Measurements from ENCODE around the gene BIRC7. TPM values are rescaled to one million over a fixed set of nuclear protein-coding genes. Genes with fewer than 3 reads are reported as not detected.

BIRC7 gene
- total RNA-seq, 2 experiments from 2014 or later = not detected

GRCh38 chr20:63194797-63195173 is 40.9 kb upstream of the BIRC7 start:
- Mint-ChIP-seq H3K36me3 (ENCODE audit: low read depth) (peaks cover 29% of the 10 kb centered on the region), H3K4me1 (peaks cover 9% of the 10 kb centered on the region), H3K9me3 (no peaks in the 10 kb centered on the region), H3K27me3 (no peaks in the 10 kb centered on the region), H3K4me3 (no peak overlapping the region), H3K27ac (no peak overlapping the region)
- POLR2A ChIA-PET = no interaction called here
- CTCF ChIA-PET = interaction anchor here (1.0 kb wide), 1 partner anchor 28 kb away, joined by 4 read pairs; no protein-coding TSS in a partner anchor
- no peak for DNase-seq

- Mint-ChIP-seq H3K27me3 (no peaks in the 10 kb centered on the region), H3K36me3 (ENCODE audit: low read depth) (peaks cover 39% of the 10 kb centered on the region), H3K9me3 (no peaks in the 10 kb centered on the region), H3K27ac (no peak overlapping the region), H3K4me3 (no peak overlapping the region), H3K4me1 (peaks cover 11% of the 10 kb centered on the region)
- POLR2A ChIA-PET = interaction anchor here (1.5 kb wide), 1 partner anchor 19 kb away, joined by 4 read pairs; the partner anchor contains the start of gene YTHDF1
- no peak for DNase-seq
- CTCF ChIA-PET = no interaction called here
Measured at GRCh38 chr20:63196768-63197470, 38.8 kb upstream of the BIRC7 start.

DNA sequence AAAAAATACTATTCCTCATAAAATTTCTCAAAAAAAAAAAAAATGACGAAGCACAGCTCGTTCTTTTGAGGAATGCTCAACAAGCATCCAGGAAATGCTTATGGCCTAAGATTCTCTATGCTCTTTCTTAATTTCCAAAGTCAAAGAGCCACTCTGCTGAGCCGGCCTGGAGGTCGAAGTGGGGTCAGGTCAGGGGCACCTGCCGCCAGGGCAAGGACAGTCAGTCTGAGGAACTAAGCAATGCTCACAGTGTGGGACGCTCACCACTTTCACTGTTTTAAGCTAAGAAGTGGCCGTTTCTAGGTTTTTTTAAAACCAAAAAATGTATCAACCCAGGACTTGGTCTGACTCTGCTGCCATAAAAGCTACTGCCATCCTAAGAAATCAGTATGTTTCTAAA is 37.1 kb upstream of the BIRC7 start:
- POLR2A ChIA-PET = no interaction called here

DNA sequence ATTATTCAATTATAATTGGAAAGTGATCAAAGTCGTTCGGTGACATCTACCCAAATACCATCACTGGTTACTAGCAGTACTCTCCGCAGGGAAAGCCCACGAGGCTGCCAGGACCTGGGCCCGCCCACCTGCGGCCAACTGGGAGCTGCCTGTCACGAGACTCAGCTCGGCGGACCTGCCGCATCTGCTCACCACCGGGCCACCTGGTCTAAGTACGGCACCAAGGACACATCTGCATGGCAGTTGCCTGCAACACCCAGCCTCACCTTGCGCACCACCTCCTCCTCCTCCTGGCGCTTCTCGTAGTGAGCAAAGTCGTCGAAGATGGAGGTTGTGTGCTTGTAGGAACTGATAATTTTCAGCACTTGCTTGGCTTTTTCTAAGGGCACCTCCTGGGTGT is 33.7 kb upstream of the BIRC7 start:
- Mint-ChIP-seq H3K36me3 (ENCODE audit: low read depth) (peaks cover 48% of the 10 kb centered on the region), H3K27ac (no peak overlapping the region), H3K27me3 (no peaks in the 10 kb centered on the region), H3K9me3 (no peaks in the 10 kb centered on the region), H3K4me3 (no peak overlapping the region), H3K4me1 (peaks cover 7% of the 10 kb centered on the region)
- DNase-seq = no peak
- POLR2A ChIA-PET = no interaction called here
- CTCF ChIA-PET = no interaction called here

More for the DNA sequence above, 37.1 kb upstream of the BIRC7 start:
- Mint-ChIP-seq H3K27ac (no peak overlapping the region), H3K36me3 (ENCODE audit: low read depth) (peaks cover 50% of the 10 kb centered on the region), H3K27me3 (no peaks in the 10 kb centered on the region), H3K9me3 (no peaks in the 10 kb centered on the region), H3K4me1 (peaks cover 11% of the 10 kb centered on the region), H3K4me3 (no peak overlapping the region)
- CTCF ChIA-PET = interaction anchor here (2.8 kb wide), 1 partner anchor 24 kb away, joined by 13 read pairs; no protein-coding TSS in a partner anchor
- DNase-seq = no peak

DNA sequence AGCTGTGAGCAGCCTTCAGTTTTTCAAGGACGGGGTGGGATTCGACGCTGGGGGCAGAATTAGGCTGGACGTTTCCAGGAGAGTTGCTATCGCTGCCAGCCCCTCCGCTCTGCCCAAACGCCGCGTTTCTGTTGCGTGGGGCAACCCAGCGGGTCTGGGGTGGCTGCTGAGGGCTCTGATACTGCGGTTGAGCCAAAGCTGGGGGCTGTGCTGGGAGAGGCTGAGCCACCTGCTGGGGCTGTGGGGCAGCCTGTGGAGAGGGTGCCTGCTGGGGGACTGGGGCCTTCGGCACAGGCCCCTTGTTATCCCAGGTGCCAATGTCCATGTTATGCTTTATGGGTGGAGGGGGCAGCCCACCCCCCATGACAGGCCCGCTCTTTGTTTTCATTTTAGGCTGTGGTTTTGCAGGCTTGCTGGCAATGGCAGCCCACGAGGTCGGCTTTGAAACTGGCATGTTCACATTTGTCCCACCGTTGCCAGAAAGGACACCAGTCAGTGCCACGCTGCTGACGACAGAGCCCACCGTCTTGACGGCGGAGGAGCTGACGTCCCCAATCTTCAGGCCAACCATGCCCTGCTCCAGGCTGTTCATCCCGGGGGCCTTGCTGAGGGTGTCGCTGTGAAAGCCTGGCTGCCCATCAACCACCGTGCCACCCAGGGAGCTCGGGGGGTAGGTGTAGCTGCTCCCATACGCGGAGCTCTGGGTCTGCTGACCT is 32.7 kb upstream of the BIRC7 start:
- CTCF ChIA-PET = interaction anchor here (1.6 kb wide), 1 partner anchor 20 kb away, joined by 6 read pairs; no protein-coding TSS in a partner anchor
- Mint-ChIP-seq H3K27ac (no peak overlapping the region), H3K4me1 (peaks cover 5% of the 10 kb centered on the region), H3K27me3 (no peaks in the 10 kb centered on the region), H3K36me3 (ENCODE audit: low read depth) (peaks cover 50% of the 10 kb centered on the region), H3K4me3 (no peak overlapping the region), H3K9me3 (no peaks in the 10 kb centered on the region)
- DNase-seq = no peak
- POLR2A ChIA-PET = no interaction called here

GRCh38 chr20:63204362-63204761 is 31.3 kb upstream of the BIRC7 start:
- Mint-ChIP-seq H3K27ac (no peak overlapping the region), H3K4me3 (no peak overlapping the region), H3K27me3 (no peaks in the 10 kb centered on the region), H3K4me1 (peaks cover 8% of the 10 kb centered on the region), H3K36me3 (ENCODE audit: low read depth) (peaks cover 55% of the 10 kb centered on the region), H3K9me3 (no peaks in the 10 kb centered on the region)
- DNase-seq = no peak
- POLR2A ChIA-PET = no interaction called here
- CTCF ChIA-PET = interaction anchor here (0.6 to 1.6 kb wide), 2 partner anchors 19 to 303 kb away, joined by 3 to 6 read pairs; no protein-coding TSS in a partner anchor

GRCh38 chr20:63205896-63206295 is 29.8 kb upstream of the BIRC7 start:
- ChIA-PET CTCF (interaction anchor here (1.8 to 2.8 kb wide), 2 partner anchors 8 to 18 kb away, joined by 3 to 9 read pairs; no protein-coding TSS in a partner anchor), POLR2A (interaction anchor here (0.6 to 1.0 kb wide), 2 partner anchors 9 to 772 kb away, joined by 4 read pairs; no protein-coding TSS in a partner anchor)
- H3K27me3 Mint-ChIP-seq = no peaks in the 10 kb centered on the region
- H3K4me3 Mint-ChIP-seq = no peak overlapping the region
- H3K4me1 Mint-ChIP-seq = peaks cover 14% of the 10 kb centered on the region
- no peaks in the 10 kb centered on the region for H3K9me3 Mint-ChIP-seq
- no peak overlapping the region for H3K27ac Mint-ChIP-seq
- H3K36me3 Mint-ChIP-seq (ENCODE audit: low read depth) = peaks cover 65% of the 10 kb centered on the region
- DNase-seq = no peak

- Mint-ChIP-seq H3K9me3 (no peaks in the 10 kb centered on the region), H3K4me1 (peaks cover 14% of the 10 kb centered on the region), H3K36me3 (ENCODE audit: low read depth) (peaks cover 58% of the 10 kb centered on the region), H3K27me3 (no peaks in the 10 kb centered on the region), H3K4me3 (no peak overlapping the region), H3K27ac (no peak overlapping the region)
- POLR2A ChIA-PET = no interaction called here
- CTCF ChIA-PET = interaction anchor here (1.8 to 2.8 kb wide), 2 partner anchors 7 to 17 kb away, joined by 3 to 9 read pairs; no protein-coding TSS in a partner anchor
- no peak for DNase-seq
Measured at GRCh38 chr20:63206878-63207277, 28.8 kb upstream of the BIRC7 start.

- H3K36me3 Mint-ChIP-seq (ENCODE audit: low read depth) = peaks cover 62% of the 10 kb centered on the region
- peaks cover 26% of the 10 kb centered on the region for H3K4me1 Mint-ChIP-seq
- H3K4me3 Mint-ChIP-seq = no peak overlapping the region
- CTCF ChIA-PET = interaction anchor here (2.8 kb wide), 1 partner anchor 15 kb away, joined by 9 read pairs; no protein-coding TSS in a partner anchor
- no peaks in the 10 kb centered on the region for H3K9me3 Mint-ChIP-seq
- H3K27me3 Mint-ChIP-seq = no peaks in the 10 kb centered on the region
- DNase-seq = no peak
- POLR2A ChIA-PET = no interaction called here
- no peak overlapping the region for H3K27ac Mint-ChIP-seq
Measured at GRCh38 chr20:63208346-63208909, 27.3 kb upstream of the BIRC7 start.

DNA sequence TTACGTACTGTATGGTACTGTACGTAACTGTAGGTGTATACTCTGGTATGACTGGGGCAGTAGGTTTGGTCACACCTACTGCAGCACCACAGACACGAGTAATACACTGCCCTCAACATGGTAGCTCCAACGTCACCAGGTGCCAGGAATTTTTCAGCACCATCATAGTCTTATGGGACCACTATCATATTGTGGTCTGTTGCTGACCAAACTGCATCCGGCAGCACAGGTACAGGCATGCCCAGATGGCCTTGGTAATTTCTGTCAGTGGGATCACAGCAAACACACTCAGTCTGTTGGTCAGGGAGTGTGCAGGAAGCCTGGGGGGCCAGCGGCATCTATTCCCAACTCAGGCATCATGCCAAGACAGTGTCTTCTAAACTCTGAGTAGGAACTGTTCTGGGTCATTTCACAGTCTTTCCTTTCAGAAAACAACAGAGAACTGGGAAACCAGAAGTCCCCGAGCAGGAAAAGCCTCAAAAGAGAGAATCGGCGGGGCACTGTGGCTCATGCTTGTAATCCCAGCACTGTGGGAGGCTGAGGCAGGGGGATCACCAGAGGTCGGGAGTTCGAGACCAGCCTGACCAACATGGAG is 25.6 kb upstream of the BIRC7 start:
- H3K27me3 Mint-ChIP-seq = no peaks in the 10 kb centered on the region
- no peaks in the 10 kb centered on the region for H3K9me3 Mint-ChIP-seq
- POLR2A ChIA-PET = no interaction called here
- H3K4me1 Mint-ChIP-seq = peaks cover 43% of the 10 kb centered on the region
- H3K27ac Mint-ChIP-seq = no peak overlapping the region
- H3K4me3 Mint-ChIP-seq = no peak overlapping the region
- H3K36me3 Mint-ChIP-seq (ENCODE audit: low read depth) = peaks cover 70% of the 10 kb centered on the region
- CTCF ChIA-PET = interaction anchor here (1.4 kb wide), 1 partner anchor 13 kb away, joined by 9 read pairs; no protein-coding TSS in a partner anchor
- no peak for DNase-seq

DNA sequence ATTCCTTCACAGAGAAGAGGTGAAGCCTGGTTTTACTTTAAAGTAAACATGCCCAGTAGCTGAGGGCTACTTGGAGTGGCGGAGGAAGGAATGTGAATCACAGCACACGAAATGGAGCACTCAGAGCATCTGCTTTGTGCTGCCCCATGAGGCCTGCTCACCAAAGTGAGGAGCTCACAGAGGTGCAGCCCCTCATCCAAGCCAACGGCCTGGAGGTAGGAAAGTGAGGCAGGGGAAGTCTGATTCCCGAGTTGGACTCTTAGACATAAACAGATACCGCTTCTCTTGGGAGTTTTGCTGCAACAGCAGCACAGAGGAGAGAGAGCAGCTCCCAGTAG is 23.3 kb upstream of the BIRC7 start:
- Mint-ChIP-seq H3K36me3 (ENCODE audit: low read depth) (peaks cover 59% of the 10 kb centered on the region), H3K27me3 (no peaks in the 10 kb centered on the region), H3K27ac (no peak overlapping the region), H3K4me3 (no peak overlapping the region), H3K4me1 (peaks cover 53% of the 10 kb centered on the region), H3K9me3 (no peaks in the 10 kb centered on the region)
- POLR2A ChIA-PET = no interaction called here
- no peak for DNase-seq
- CTCF ChIA-PET = interaction anchor here (0.6 to 4.1 kb wide), 2 partner anchors 12 to 284 kb away, joined by 3 to 25 read pairs; no protein-coding TSS in a partner anchor

DNA sequence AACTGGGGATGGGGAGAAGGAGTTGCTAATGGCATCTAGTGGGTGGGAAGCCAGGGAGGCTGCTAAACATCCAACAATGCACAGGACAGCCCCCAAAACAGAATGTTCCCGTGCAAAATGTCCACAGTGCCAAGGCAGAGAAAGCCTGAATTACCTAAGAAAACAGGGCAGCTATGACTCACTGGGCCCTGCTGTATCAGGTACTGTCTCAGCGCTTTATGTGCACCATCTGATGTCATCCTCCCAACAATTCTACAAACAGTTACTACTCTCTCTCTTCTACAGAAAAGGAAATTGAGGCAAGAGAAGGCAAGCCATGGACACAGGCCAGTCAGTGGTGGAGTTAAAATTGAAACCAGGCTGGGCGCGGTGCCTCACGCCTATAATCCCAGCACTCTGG is 22.9 kb upstream of the BIRC7 start:
- H3K27ac Mint-ChIP-seq = no peak overlapping the region
- peaks cover 53% of the 10 kb centered on the region for H3K4me1 Mint-ChIP-seq
- peak overlapping the region; percentile 17 for H3K4me3 Mint-ChIP-seq
- peaks cover 55% of the 10 kb centered on the region for H3K36me3 Mint-ChIP-seq (ENCODE audit: low read depth)
- no peaks in the 10 kb centered on the region for H3K27me3 Mint-ChIP-seq
- CTCF ChIA-PET = interaction anchor here (0.6 to 4.1 kb wide), 2 partner anchors 11 to 284 kb away, joined by 3 to 25 read pairs; no protein-coding TSS in a partner anchor
- POLR2A ChIA-PET = no interaction called here
- no peak for DNase-seq
- H3K9me3 Mint-ChIP-seq = no peaks in the 10 kb centered on the region

All from activated CD4-positive, alpha-beta memory T cell treated with anti-CD3 and anti-CD28 coated beads, Interleukin-2, amount 10 ng/mL, durations not matched to agents 7 days and 5 days (primary cell).